ENCODE measurements around the gene THSD4.

The THSD4 gene

DNA sequence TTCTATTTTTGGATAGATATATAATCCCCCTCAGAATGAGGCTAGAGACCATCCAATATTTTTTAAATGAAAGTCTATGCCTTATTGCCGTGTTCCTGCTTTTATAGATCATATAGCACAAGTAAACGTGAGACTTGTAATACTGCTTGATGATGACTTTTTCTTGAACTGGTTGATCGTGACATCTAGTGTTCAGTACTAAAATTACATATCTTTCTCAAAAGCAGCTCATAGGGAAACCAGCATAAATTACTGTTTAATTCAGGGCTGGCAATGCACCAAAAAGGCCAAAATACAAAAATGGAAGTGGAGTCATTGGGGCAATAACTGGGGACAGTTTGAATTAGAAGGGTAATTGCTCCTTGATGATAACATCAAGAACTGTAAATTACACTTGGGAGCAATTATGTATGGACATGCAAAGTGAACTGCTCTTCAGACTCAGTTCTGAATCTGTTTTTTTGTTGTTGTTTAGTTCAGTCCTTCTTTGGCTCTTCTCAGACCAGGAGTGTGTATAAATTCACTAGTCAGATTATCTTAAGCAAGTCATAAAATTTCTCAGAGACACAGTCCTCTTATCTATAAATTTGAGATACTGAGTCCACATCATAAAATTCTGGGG lies 325.3 kb downstream of the THSD4 start:
- peak; percentile 18 for DNase-seq

DNA sequence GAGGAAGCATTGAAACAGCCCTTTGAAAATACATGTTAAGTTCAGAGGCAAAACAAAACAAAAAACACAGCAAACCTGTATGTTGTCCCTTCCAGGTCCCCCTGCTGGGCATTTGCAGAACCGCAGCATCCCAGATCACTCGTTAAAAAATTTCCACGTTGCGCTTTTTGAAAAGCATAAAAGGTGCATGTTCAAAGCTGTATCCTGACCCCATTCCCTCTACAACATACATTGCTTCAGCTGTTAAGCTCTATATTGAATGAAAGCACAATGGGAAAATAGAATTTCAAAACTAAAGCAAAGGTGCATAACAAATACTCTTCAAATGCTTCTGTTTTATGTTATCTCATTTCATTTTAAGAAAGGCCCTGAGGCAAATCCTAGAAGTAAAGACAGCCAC lies 328.3 kb downstream of the THSD4 start:
- DNase-seq: peak; percentile 0

DNA sequence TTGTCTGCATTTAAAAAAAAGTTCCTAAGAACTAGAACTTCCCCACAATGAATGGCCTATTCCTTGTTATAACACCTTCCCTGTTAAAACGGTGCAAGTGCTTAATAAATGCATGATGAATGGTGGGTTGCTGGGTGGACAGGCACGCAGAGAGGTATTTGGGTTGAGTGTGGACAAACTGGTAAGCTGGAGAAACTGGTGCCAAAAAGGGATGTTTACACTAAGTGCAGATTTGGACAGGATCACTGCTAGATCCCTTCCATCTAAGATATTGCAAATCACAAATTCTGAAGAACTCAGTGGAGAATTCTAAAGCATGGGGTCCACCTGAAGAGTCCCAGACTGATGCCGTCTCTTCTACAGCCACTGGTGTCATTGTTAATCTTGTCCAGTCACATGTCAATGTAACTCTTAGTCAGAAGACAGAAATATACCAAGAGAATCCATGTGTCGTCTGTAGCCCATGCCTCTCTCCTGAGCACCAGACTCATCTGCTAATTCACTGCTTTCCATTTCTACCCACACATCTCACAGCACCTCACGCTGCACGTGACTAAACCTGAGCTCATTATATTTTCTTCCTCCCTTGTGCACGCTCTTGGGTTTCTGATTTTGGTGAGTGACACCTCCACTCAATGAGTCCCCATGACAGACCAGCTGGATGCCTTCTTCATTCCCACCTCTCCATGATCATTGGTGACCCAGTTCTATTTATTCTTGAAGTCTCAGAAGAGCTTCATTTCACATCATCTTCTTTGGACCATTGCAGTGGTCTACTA lies 328.9 kb downstream of the THSD4 start:
- DNase-seq: no peak

GRCh38 chr15:71444866-71445590 lies 329.8 kb downstream of the THSD4 start:
- DNase-seq: no peak

GRCh38 chr15:71447328-71448250 lies 332.3 kb downstream of the THSD4 start:
- no peak for DNase-seq

DNA sequence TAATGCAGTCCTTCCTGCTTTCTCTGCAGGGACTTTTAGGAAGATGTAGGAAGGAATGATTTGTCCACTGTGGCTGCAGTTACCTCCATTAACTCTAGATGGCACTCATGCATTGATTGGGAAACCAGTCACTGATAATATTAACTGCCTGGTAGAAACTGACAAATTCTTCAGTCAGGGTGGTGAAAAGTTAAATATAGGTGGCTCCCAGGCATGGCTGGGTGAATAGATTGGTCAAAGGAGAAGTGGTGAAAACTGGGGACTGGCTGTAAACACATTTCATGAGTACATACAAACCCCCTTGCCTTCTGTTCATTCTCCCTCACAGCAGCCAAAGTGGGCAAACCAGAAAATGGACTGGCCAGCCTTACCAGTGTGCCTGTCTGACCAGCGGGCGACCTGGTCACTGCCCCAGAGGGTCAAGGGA lies 333.4 kb downstream of the THSD4 start:
- DNase-seq: peak; percentile 4

DNA sequence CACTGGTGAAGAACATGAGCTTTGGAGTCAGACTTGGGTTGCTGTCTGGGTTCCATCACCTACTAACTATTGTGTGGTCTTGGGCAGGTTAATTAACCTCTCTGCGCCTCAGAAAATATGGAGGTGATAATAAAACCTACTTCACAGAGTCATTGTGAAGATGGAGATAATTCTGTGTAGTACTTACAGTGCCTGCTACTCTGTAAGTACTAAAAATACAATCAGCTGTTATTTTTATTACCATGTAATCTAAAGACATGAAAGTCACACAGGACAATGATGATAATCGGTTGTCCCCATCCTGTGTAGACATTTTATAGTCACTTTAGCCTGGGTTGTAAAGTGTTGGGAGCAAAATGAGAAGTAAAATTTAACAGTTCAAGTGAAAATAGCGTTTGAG lies 334.1 kb downstream of the THSD4 start:
- DNase-seq: no peak

- DNase-seq: no peak
Measured at GRCh38 chr15:71449956-71450355, 334.7 kb downstream of the THSD4 start.

DNA sequence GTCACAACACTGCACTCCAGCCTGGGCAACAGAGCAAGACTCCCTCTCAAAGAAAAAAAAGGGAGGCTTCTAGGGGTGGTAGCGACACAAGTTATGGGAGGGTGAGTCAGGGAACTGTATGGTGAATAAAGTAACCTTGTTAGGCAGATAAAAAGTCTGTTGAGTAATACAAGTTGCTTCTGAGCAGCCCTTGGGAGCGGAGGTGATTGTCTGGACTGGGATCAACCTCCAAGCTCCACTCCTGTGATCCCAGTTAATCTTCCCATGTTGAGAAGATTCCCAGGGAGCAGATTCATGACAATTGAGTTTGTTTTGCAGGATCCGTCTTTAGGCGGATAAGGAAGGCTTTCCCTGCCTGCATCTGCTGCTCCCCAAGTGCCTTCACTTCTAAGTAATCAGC lies 335.9 kb downstream of the THSD4 start:
- no peak for DNase-seq

DNA sequence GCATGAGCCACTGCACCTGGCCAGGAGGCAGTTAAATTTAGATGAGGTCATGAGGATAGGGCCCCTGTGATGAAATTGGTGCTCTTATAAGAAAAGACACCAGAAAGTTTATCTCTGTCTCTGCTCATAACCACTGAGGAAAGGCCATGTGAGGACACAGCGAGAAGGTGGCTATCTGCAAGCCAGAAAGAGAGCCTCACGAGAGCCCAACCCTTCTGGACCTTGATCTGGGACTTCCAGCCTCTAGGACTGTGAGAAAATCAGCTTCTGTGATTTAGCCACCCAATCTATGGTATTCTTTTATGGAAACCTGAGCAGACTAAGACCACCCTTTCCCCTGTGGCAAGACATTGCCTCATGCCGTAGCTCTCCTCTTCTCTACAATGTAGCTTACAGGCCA lies 337.6 kb downstream of the THSD4 start:
- no peak for DNase-seq

GRCh38 chr15:71454462-71454996 lies 339.3 kb downstream of the THSD4 start:
- no peak for DNase-seq

- no peak for DNase-seq
Measured at GRCh38 chr15:71455107-71455506, 339.8 kb downstream of the THSD4 start.

DNA sequence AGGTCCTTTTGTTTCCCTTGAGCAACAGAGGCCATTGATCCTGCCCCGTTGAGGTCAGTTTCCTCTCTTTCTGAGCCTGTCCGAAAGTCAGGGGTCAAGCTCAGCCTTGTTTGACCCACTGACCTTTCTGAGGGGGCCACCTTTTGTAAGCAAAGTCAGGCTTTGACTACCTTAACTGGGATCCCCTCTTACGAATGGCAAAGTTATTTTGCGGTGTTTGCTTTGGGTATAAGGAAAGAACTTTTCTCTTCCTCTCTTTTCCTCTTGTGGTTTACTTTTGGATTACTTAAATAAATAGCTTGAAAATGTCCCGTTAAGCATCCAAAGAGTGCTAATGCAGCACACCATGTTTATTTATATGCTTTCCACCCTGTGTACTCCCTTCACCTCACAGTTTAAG lies 340.6 kb downstream of the THSD4 start:
- no peak for DNase-seq

DNA sequence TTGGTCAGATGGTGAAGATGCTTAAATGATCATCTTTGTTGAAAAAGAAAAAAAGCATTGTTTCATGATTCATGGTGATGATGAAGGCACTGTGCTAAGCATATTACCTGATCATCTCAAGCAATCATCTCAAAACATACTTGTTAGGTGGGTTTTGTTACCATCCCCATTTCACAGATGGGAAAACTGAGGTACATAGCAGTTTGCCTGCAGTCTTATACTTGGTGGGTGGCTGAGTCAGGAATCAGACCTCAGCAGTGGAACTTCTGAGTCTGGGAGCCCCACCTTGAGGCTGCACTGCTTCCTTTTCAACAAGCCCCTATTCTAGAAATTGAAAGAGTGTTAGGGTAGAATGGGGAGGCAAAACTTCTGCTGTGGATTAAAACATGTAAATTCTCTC lies 341.1 kb downstream of the THSD4 start:
- DNase-seq: no peak

DNA sequence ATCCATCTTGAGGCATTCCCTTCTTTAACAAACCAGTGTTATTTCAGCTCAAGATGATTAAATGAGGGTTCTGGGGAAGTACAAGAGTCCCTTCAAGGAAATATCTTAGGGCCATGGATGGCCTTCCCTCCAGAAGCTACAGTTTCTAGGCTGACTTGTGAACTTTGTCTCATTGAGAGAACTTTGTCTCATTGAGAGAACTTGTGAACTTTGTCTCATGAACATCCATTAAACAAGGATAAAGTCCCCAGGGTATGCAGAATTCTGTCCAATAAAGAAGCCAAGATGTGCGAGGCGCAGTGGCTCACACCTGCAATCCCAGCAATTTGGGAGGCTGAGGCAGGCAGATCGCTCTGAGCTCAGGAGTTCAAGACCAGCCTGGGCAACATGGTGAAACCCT lies 341.5 kb downstream of the THSD4 start:
- no peak for DNase-seq

GRCh38 chr15:71458089-71458660 lies 342.9 kb downstream of the THSD4 start:
- DNase-seq: no peak

GRCh38 chr15:71461748-71462147 lies 346.5 kb downstream of the THSD4 start:
- DNase-seq: no peak

DNA sequence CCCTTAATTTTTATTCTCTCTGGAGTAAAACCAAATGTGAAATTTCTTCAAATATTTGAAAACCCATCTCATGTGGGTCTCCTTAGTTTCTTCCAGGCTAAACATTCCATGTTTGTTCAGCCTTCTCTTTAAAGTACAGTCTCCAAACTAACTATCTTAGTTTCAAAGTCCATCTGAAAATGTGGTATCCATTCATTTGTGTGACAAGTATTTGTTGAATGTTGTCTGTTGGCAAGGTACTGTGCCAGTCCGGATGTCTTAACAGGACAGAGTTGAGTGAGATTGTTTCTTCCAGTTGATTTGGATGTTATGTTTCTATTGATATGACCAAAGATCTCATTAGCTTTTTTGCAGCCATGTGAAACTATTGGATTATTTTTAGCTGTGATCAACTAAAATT lies 347.4 kb downstream of the THSD4 start:
- no peak for DNase-seq

DNA sequence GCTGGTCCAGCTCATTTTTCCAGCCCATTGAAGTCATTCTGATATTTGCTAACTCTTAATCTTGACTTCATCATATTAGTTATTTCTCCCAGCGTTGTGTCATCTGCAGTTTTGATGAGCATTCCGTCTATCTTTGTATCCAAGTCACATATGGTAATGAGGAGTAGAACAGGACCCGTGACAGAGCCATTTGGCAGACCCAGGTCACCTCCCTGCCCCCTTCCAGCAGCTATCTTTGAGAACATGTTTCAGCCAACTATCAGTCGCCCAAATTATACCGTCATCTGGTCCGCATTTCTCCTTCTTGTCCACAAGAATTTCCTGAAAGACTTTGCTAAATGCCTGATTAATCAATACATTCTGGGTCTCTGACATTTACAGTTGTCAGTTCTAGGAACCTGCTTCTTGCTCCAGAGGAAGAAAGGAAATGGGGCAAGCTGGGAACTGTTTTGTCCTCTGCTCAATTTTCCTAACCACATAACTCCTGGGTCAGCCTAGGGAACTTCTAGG lies 347.9 kb downstream of the THSD4 start:
- DNase-seq: no peak

DNA sequence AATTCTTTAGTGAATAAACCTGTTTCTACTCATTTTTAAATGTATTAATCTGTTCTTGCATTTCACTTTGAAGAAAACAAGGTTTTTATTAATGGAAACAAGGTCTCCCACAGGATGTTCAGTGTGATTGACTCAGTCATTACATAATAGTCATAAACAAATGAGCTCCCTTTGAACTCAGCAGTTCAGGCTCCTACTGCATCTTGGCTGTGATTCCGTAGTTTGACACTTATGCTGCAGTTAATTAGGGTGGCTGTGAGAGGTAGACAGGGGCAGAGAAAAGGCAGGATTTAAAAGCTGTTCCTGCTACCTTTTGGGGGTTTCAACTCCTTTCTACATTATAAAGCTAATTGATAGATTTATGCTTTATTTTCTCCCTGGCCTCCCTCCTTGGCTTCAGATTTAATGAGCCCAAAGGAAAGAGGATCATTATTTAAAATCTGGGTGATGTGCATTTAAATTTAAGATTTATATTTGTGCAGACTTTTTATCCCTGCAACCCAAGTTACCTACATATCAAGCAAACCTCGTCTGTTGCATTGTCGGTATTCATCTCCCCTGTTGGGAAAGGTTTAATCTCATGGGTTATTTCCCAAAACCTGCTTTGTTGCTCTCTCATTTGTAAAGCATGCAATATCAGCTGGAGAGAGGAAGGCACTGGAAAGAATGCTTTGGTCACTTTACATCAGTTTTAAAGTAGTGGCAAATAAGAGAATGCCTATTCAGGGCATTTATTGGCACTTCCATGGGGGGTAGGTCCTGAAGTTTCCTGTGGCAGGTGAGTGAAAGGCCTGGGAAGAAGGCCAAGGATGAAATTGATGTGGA lies 350.1 kb downstream of the THSD4 start:
- DNase-seq: no peak

- no peak for DNase-seq
Measured at GRCh38 chr15:71468715-71469114, 353.4 kb downstream of the THSD4 start.
